Tibial nerve (tissue), 4 donors: Measurements from ENCODE around the gene YIPF4. TPM values are rescaled to one million over a fixed set of nuclear protein-coding genes. Genes with fewer than 3 reads are reported as not detected.

ENCODE experiments used
- DNase-seq, 2 donors: peaks; one replicate each; pipeline ENCODE4 v3.0.0-alpha.2; 2019; ENCODE audit warnings: low spot score in 2 of 2
- H3K27ac ChIP-seq, 4 donors: fragments of 200-600 bp; sonication (generic) in 3 of 4; one replicate each; pipeline ENCODE4 v1.5.1; 2017 to 2019; ENCODE audit warnings: mild to moderate bottlenecking in 1 of 4
- H3K27me3 ChIP-seq, 2 donors: fragments of 200-600 bp; sonication (generic) in 1 of 2; one replicate each; pipeline versions ENCODE4 v1.5.1 to v1.6.0; 2017 to 2019
- H3K36me3 ChIP-seq, 3 donors: fragments of 200-600 bp; sonication (generic); one replicate each; pipeline ENCODE4 v1.5.1; 2018 to 2019
- H3K4me1 ChIP-seq, 4 donors: fragments of 200-600 bp; sonication (generic) in 3 of 4; one replicate each; pipeline ENCODE4 v1.5.1; 2017 to 2019
- H3K4me3 ChIP-seq, 4 donors: fragments of 200-600 bp; sonication (generic) in 3 of 4; one replicate each; pipeline ENCODE4 v1.5.1; 2017 to 2019; ENCODE audit warnings: mild to moderate bottlenecking in 1 of 4, moderate library complexity in 1 of 4
- H3K9me3 ChIP-seq, 4 donors: fragments of 200-600 bp; sonication (generic) in 3 of 4; one replicate each; pipeline ENCODE4 v1.5.1; 2017 to 2019
- CTCF ChIP-seq, 5 experiments: fragments of 200-600 bp in 3 of 5; fragments of 450-650 bp in 2 of 5; sonication (generic) in 3 of 5; IDR thresholded peaks; one replicate each; pipeline ENCODE4 v1.5.1; 2016 to 2019; ENCODE audit warnings: antibody characterized with exemption in 5 of 5, mild to moderate bottlenecking in 3 of 5, moderate library complexity in 2 of 5
- EP300 ChIP-seq, 2 donors: sonication (generic); formaldehyde crosslinking; IDR thresholded peaks; one replicate each; pipeline ENCODE4 v1.6.1; 2017; ENCODE audit warnings: antibody characterized with exemption in 2 of 2, mild to moderate bottlenecking in 1 of 2
- POLR2A ChIP-seq, 2 donors: fragments of 450-650 bp; IDR thresholded peaks; one replicate each; pipeline ENCODE4 v1.6.1; 2017; ENCODE audit warnings: antibody characterized with exemption in 2 of 2, mild to moderate bottlenecking in 2 of 2, moderate library complexity in 2 of 2
- WGBS, 2 donors: methylation state at CpG; one replicate each; pipeline ENCODE4 v1.1.5; 2018; 5-methylcytosine and 5-hydroxymethylcytosine counted together
- total RNA-seq, 4 donors: library from RNA; depleted of rRNA; stranded (reverse); fragments of >200 nt; gene quantifications; one replicate each; pipeline ENCODE4 v1.1.0, GENCODE V29; 2016

YIPF4 gene
- total RNA-seq, 4 donors from 2014 or later = 14.1 to 28.2 (median 21.5) TPM

DNA sequence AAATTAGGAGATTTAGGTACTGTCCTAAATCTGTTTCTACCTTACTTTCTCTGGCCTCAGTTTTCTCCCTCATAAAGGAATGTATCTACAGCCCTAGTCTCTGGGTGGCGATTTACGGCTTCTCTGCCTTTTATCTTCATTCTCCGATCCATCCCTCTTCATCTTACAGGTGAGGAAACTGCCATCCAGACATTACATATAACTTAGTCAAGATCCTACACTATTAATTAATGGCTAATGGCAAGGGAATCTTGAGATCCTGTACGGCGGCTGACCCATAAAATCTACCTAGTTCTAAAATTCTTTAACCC is 386 bp upstream of the YIPF4 start:
- Histone ChIP-seq H3K27ac (peak overlapping the region; percentile 62 to 92 (median 90)), H3K4me1 (peaks cover 0 to 36% (median 4%) of the 10 kb centered on the region in 4 donors), H3K9me3 (no peaks in the 10 kb centered on the region), H3K36me3 (peaks cover 0 to 20% (median 0%) of the 10 kb centered on the region in 3 donors), H3K27me3 (peaks cover 0 to 4% of the 10 kb centered on the region in 2 donors), H3K4me3 (peak overlapping the region; percentile 63 to 93 (median 90))
- no peak for DNase-seq
- TF ChIP-seq EP300 (IDR thresholded peaks at IDR 0.05) (no peak), POLR2A (IDR thresholded peaks at IDR 0.05) (no peak), CTCF (IDR thresholded peaks at IDR 0.05) (no peak)
- WGBS, 2 donors = 54 to 58% methylated on average over 5 of the region's 5 CpGs

DNA sequence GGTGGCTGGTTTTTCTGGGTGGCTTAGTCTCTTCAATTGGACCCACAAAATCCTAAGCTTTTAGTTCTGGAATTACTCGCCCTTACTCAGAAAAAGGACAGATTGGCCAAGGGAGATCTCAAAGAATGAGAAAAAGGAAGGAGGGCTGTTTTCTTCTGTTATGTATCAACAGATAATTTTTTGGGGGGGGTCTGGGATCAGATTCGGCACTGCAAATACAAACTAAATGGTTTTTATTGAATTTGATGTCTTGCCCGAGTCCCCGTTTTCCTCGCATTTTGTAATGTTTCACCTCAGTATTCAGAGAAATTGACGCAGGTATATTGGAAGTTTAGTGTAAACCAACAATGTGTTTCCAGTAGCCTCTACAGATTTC is 762 bp downstream of the YIPF4 start:
- Histone ChIP-seq H3K27me3 (peaks cover 0 to 3% of the 10 kb centered on the region in 2 donors), H3K4me1 (peaks cover 0 to 37% (median 7%) of the 10 kb centered on the region in 4 donors), H3K4me3 (peak overlapping the region; percentile 63 to 93 (median 90)), H3K36me3 (peaks cover 0 to 32% (median 0%) of the 10 kb centered on the region in 3 donors), H3K27ac (peak overlapping the region; percentile 62 to 92 (median 90)), H3K9me3 (no peaks in the 10 kb centered on the region)
- DNase-seq = no peak
- no peak for TF ChIP-seq CTCF (IDR thresholded peaks at IDR 0.05)
- TF ChIP-seq POLR2A (IDR thresholded peaks at IDR 0.05) = no peak
- TF ChIP-seq EP300 (IDR thresholded peaks at IDR 0.05) = no peak
- 13 to 23% methylated on average over 6 of the region's 6 CpGs for WGBS, 2 donors

GRCh38 chr2:32284321-32284720 is 6.6 kb downstream of the YIPF4 start:
- TF ChIP-seq POLR2A (IDR thresholded peaks at IDR 0.05) (no peak), EP300 (IDR thresholded peaks at IDR 0.05) (no peak), CTCF (IDR thresholded peaks at IDR 0.05) (no peak)
- Histone ChIP-seq H3K4me1 (peaks cover 0 to 64% (median 5%) of the 10 kb centered on the region in 4 donors), H3K27ac (no peak overlapping the region), H3K36me3 (peaks cover 0 to 36% (median 0%) of the 10 kb centered on the region in 3 donors), H3K4me3 (no peak overlapping the region), H3K27me3 (no peaks in the 10 kb centered on the region), H3K9me3 (no peaks in the 10 kb centered on the region)
- whole genome bisulfite sequencing, 2 donors = 81 to 89% methylated on average over 2 of the region's 2 CpGs
- DNase-seq = no peak

- Histone ChIP-seq H3K36me3 (peaks cover 0 to 27% (median 0%) of the 10 kb centered on the region in 3 donors), H3K27ac (peak overlapping the region in 1 of 4 donors; percentile 47), H3K4me3 (no peak overlapping the region), H3K4me1 (peaks cover 0 to 45% (median 3%) of the 10 kb centered on the region in 4 donors), H3K27me3 (no peaks in the 10 kb centered on the region), H3K9me3 (no peaks in the 10 kb centered on the region)
- no peak for DNase-seq
- 51 to 57% methylated on average over 4 of the region's 4 CpGs for WGBS, 2 donors
- TF ChIP-seq CTCF (IDR thresholded peaks at IDR 0.05) (no peak), EP300 (IDR thresholded peaks at IDR 0.05) (no peak), POLR2A (IDR thresholded peaks at IDR 0.05) (no peak)
Observed at GRCh38 chr2:32289165-32289999, 11.7 kb downstream of the YIPF4 start.

DNA sequence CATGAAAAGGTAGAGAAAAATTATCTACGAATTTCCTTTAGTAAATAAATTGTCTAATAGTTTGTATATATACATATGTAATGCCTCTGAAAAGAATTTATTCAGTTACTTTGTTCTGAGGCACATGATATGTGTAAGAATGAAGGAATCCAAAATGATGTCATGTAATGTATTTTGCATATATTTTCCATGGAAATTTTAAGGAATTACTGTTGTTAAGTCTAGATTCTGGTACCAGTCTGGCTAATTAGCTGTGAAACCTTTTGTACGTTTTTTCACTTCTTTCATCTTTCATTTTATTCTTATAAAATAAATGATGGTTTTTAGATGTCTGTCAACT is 12.3 kb downstream of the YIPF4 start:
- peaks cover 0 to 33% (median 3%) of the 10 kb centered on the region in 3 donors for H3K36me3 ChIP-seq
- no peak for TF ChIP-seq EP300 (IDR thresholded peaks at IDR 0.05)
- TF ChIP-seq POLR2A (IDR thresholded peaks at IDR 0.05) = no peak
- TF ChIP-seq CTCF (IDR thresholded peaks at IDR 0.05) = no peak
- no peak overlapping the region for H3K27ac ChIP-seq
- peaks cover 0 to 39% (median under 1%) of the 10 kb centered on the region in 4 donors for H3K4me1 ChIP-seq
- H3K27me3 ChIP-seq = no peaks in the 10 kb centered on the region
- DNase-seq = no peak
- H3K4me3 ChIP-seq = no peak overlapping the region
- peaks cover 0 to 3% (median 0%) of the 10 kb centered on the region in 4 donors for H3K9me3 ChIP-seq
- WGBS, 2 donors = 57 to 73% methylated on average over 2 of the region's 2 CpGs
